GM21515 (cell line): Measurements from ENCODE around the gene PRKCA.

Experiments used
- ATAC-seq: cut with Tn5 transposase; IDR thresholded peaks from one replicate; pipeline ENCODE4 v1.9.1; 2021; ENCODE audit not compliant: unreplicated experiment

Gene PRKCA

GRCh38 chr17:66782851-66783250, 480.4 kb downstream of the PRKCA start:
- no peak for ATAC-seq

DNA sequence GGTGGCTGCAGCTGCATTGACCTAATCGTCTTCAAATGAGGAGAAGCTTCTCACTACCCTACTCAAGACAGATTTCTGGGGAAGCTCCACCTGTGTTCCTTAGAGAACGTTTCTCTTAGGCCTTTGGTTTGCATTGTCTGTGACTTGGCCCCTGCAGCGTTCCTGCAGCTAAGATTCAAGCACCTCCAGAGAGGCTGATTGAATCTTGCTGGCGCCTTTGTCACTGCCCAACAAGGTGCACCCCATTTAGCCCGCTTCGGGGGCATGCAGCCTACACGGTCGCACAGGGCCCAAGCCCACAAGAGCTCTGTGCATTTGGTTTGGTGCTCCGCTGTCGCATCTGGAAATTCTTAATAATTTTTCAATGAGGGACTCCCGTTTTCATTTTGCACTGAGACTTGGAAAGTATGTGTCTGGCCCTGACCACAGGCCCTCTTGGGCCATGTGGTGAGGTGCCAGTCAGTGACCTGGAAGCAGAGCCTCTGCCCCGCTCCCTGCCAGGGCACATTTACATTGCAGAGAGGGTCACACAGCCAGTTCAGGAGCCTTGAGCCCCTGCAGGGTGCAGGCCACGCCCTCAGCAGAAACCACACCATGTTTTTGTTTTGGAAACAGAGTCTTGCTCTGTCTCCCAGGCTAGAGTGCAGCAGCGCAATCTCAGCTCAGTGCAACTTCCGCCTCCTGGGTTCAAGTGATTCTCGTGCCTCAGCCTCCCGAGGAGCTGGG, 481.4 kb downstream of the PRKCA start:
- ATAC-seq: no peak

DNA sequence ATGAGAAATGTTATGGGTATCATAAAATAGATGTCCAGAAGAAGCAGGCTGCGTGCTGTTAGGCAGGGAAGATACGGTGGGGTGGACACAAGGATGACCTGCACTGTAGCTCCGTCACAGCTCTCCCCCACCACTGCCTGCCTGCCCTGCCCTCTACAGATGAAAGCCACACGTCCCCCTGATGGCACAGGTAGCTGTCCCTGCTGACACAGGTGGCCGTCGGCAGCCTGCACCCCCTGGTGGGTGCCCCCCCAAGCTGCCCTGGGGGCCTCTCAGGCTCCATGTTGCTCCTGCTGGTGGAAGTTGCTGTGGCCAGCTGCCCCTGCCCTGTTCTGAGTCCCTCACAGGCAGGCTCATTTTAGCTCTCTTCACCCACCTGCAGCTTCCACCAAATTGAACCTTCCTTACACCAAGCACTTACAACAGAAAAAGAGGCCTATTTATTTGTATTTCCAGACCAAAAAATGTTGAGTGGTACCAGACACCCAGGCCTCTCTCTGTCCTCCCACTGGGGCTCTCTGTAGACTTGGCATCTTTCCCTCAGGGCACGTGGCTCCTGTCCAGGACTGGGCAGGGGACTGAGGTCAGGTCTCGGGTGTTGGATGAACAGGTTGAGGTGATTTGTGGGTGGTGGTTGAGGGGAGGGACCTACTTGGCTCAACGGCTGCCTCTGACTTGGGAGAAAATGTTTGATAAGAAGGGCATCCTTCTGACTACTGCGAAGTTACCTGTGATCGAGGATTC, 482.4 kb downstream of the PRKCA start:
- no peak for ATAC-seq

DNA sequence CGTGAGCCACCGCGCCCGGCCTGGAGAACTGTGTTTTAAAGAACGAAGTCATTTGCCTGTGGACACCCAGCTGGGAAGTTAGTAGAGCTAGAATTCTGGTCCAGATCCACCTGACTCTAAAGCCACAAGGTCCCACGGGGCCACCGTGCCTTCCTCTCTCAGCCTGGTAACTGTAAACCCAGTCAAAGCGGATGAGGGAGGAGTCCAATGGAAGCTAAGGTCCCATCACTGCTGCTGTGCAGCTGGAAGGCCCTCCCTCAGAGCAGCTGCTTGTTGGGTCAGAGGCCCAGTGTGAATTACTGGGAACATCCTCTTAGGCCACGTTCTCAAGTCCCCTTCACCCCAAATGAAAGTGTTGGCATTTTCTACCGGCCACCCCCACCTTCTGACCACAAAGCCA, 483.7 kb downstream of the PRKCA start:
- ATAC-seq: no peak

- no peak for ATAC-seq
Observed at GRCh38 chr17:66787914-66788313, 485.5 kb downstream of the PRKCA start.

- no peak for ATAC-seq
Observed at GRCh38 chr17:66789093-66789492, 486.7 kb downstream of the PRKCA start.

DNA sequence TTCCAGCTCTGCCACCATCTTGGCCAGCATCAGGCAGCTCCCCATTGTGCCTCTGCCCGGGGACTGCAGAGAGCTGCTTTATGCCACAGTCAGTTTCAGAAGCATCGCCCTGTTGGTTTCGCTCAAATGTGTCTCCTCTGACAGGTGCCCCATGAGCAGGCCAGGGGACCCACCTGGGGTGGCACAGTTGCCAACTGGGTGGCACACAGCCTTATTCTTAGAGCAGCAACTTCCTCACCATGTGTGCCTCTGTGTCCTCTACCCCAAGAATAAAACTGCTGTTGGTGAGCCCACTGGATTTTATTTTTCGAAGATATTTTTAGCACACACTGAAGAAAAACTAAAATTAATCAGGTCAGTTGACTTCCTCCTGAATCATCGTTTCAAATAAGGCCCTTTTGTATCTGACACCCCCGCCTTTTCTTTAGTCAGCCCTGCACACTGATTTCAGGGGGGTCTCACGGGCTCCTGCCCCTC, 487.6 kb downstream of the PRKCA start:
- ATAC-seq: no peak

DNA sequence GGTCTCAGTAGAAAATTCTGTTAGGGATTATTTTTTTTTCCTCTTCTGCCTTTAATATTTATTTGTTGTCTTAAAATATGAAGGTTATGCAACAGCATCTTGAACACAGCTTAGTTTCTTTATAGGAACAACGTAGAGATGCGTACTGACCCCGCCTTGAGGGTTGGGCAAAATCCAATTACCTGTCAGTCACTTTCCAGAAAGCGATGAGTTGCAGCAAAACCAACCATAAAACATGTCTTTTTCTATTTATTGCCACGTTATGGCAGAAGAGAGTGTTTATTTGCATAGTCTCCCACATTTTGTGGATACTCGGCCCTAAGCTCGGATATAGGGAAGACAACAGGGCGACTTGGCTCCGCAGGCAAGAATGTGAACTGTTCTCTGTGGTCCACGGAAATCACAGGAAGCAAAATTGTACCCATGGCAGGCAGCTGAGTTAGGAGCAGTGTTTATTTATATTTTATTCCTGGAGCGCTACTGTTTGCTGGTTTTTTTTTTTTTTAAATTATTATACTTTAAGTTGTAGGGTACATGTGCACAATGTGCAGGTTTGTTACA, 488.2 kb downstream of the PRKCA start:
- no peak for ATAC-seq

DNA sequence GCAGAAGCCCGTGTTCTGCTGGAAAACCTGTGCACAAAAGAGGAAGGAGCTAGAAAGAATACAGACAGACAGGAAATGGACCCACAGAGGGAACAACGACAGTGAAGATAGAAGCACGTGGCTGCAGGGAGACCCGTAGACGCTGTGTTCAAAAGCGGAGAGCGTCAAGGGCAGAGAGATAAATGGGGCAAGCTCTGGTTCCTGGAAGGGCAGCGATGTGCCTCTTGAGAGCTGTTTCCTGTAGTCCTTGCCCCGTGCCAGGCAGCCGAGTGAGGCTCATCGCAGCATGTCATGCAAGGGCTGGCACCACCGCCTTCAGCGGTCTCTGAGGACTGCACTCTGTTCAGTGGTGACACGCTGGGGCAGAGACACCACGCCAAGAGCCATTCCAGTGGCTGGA, 488.9 kb downstream of the PRKCA start:
- ATAC-seq: no peak

GRCh38 chr17:66793814-66794213, 491.4 kb downstream of the PRKCA start:
- no peak for ATAC-seq

DNA sequence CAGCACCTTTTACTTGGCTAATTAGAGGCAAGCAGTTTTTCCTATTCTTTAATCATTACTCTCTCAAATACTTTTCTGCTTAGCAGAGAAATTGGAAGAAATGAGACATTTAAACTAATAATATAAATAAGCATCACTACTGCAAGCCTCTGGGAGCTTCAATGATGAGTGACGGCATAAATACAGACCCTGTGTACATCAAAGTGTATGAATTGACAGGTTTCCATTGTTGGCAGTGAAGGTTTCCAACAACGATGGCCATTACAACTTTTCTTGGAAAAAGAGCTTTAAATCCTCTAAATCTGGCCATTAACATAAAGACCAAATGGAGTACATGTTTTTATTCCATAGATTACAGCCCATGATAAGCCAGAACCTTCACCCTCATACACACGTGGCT, 493.1 kb downstream of the PRKCA start:
- ATAC-seq: no peak

- no peak for ATAC-seq
Observed at GRCh38 chr17:66799849-66800537, 497.6 kb downstream of the PRKCA start.

- no peak for ATAC-seq
Observed at GRCh38 chr17:66803474-66803951, 501.1 kb downstream of the PRKCA start.

GRCh38 chr17:66805567-66805966, 503.2 kb downstream of the PRKCA start:
- no peak for ATAC-seq

DNA sequence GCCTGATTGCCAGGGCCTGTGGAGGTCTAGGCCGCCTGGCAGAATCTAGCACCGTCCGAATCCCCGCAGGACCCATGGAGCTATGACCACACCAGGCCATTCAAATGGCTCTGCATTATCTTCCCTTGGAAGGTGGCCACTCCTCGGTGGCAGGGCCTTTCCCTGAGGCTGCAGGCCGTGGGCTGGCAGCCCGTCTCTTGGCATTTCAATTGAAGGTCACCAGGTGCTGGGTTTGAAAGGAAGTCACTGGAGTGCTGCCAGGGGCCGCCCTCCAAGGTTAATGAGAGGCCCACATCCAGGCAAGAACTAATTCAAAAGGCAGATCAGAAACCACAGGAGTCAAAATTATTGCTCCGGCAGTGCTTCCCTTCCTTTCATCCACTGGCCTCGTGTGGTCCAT, 504.8 kb downstream of the PRKCA start:
- ATAC-seq: no peak

- ATAC-seq: no peak
Observed at GRCh38 chr17:66809408-66809807, 507.0 kb downstream of the PRKCA start.

DNA sequence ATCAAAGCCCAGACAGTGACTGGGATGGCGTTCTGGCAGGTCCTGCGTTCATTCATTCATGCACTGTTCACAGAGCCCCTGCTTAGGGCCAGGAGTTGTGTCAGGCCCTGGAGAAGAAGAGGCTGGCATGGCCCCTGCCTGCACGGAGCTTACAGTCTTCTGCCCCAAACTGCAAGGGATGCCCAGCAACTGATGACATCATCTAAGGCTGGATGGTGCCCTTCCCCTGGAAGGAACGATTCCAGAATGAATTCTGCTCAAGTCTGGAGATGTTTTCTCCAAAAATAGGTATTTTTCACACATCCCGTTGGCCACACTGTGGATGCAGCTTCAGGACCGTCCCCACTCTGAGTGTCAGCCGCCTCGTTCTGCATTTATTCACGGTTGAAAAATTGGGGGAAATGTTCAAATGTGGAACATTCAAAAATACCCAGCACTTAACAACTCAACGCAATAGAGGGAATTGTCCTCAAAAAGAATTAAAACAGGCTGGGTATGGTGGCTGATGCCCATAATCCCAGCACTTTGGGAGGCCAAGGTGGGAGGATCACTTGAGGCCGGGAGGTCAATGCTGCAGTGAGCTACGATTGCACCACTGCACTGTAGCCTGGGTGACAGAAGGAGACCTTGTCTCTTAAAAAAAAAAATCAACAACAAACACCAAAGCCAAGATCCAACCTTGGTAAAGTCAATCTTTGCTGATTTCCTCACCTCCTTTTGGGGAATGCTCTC, 508.7 kb downstream of the PRKCA start:
- ATAC-seq: no peak

DNA sequence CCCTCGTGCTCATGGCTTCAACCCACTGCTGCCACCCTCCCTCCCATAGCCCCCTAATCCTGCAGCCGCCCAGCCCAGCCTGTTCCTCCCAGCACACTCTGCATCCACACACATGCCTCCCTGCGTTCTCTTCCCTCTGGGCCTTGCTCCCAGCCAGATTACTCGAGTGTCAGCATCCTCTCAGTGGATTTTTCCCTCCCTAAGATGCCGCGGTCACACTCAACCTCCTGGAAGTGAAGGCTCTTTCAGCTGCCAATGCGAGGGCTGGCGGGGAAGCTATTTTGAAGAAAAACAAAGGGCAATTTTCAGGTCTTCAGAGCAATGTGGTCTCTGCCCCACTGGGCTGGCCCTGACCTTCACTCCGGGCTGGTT, 509.3 kb downstream of the PRKCA start:
- no peak for ATAC-seq

DNA sequence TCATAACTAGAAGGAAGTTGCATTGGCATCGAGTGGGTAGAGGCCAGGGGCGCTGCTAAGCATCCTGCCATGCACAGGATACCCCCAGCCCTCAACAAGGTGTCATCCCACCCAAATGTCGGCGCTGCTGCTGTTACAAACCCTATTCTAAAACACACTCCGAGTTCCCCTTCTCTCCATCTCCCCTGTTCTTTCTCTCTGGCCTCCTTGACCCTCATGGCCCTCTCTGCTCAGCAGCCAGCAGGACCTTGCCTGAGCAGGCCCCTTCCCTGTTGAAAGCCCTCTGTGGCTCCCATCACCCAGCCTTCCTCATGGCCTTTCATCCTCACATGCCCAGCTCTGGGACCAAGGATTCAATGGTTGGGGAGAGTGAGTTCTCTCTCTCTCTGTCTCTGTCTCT, 510.2 kb downstream of the PRKCA start:
- no peak for ATAC-seq

GRCh38 chr17:66813296-66813695, 510.9 kb downstream of the PRKCA start:
- ATAC-seq: no peak

DNA sequence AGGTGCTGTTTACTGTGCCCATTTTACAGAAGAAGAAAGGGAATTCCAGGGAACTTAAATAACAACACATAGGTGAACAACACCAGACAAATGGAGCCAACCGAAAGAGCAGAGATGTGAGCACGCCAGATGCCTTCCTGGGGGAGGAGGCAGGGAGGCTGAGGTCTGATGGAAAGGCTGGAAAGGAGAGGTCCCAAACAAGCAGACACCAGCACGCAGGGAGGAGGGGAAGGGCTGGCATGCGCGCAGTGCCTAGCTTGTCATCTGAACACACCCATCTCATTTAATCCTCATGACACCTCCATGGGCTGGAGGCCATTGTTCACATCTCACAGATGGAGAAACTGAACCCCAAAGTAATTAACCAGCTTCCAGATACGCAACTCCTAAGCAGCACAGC, 511.6 kb downstream of the PRKCA start:
- ATAC-seq: no peak
